Measurements from ENCODE around the gene YPEL3. TPM values are rescaled to one million over a fixed set of nuclear protein-coding genes. Genes with fewer than 3 reads are reported as not detected.

Gene YPEL3
- total RNA-seq, 1 donor from 2014 or later: 6.1 TPM

- no peak for DNase-seq (ENCODE audit: low read depth, low spot score)
Measured at GRCh38 chr16:30069611-30070462, 26.2 kb downstream of the YPEL3 start.

- DNase-seq (ENCODE audit: low read depth, low spot score): no peak
Measured at GRCh38 chr16:30068750-30069610, 27.0 kb downstream of the YPEL3 start.

- DNase-seq (ENCODE audit: low read depth, low spot score): no peak
Measured at GRCh38 chr16:30068333-30068732, 27.7 kb downstream of the YPEL3 start.

- DNase-seq (ENCODE audit: low read depth, low spot score): no peak
Measured at GRCh38 chr16:30067584-30067916, 28.5 kb downstream of the YPEL3 start.

- no peak for DNase-seq (ENCODE audit: low read depth, low spot score)
Measured at GRCh38 chr16:30066761-30067583, 29.0 kb downstream of the YPEL3 start.

- DNase-seq (ENCODE audit: low read depth, low spot score): no peak
Measured at GRCh38 chr16:30065943-30066760, 29.9 kb downstream of the YPEL3 start.

- DNase-seq (ENCODE audit: low read depth, low spot score): peak; percentile 95
Measured at GRCh38 chr16:30065102-30065942, 30.7 kb downstream of the YPEL3 start, which contains the start of gene ALDOA. Gene ALDOA (plus strand): TSS chr16:30065760. CDS start chr16:30066898, 1,138 bp downstream.

GRCh38 chr16:30064729-30065101, 31.3 kb downstream of the YPEL3 start:
- no peak for DNase-seq (ENCODE audit: low read depth, low spot score)

DNA sequence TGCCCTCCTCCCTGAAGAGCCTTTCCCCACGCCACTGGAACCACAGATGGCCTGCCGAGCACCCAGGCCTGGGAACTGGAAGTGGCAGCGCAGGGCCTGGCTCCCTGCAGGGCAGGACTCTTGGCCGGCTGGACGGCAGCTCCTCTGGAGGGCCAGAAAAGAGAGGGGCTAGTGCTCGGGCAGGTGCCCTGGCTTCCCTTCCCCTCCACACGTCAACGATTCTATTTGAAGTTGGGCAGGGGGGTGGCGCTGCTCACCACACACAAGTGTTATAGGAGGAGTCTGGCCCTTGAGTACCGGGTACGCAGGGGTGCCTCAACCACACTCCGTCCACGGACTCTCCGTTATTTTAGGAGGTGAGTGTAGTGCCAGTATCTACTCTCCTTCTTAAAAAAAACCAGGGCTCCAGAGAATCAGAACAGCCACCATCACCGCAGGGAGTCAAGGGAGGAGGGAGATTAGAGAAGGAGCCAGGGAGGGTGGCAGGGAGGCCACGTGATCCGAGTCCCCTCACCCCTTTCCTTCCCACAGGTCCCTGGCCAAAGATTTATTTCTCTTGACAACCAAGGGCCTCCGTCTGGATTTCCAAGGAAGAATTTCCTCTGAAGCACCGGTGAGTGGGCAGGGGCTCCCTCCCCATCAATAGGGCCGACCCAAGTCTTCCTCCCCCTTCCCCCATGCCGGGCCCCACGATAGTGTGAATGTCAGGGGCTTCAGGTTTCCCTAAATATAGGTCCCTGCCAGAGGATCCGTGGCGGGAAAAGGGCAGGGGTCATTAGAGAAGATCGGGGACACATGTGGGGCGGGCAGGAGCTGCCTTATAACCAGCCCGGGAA, 31.9 kb downstream of the YPEL3 start:
- no peak for DNase-seq (ENCODE audit: low read depth, low spot score)

GRCh38 chr16:30063278-30063892, 32.6 kb downstream of the YPEL3 start:
- DNase-seq (ENCODE audit: low read depth, low spot score): no peak

- no peak for DNase-seq (ENCODE audit: low read depth, low spot score)
Measured at GRCh38 chr16:30060836-30061554, 35.0 kb downstream of the YPEL3 start.

DNA sequence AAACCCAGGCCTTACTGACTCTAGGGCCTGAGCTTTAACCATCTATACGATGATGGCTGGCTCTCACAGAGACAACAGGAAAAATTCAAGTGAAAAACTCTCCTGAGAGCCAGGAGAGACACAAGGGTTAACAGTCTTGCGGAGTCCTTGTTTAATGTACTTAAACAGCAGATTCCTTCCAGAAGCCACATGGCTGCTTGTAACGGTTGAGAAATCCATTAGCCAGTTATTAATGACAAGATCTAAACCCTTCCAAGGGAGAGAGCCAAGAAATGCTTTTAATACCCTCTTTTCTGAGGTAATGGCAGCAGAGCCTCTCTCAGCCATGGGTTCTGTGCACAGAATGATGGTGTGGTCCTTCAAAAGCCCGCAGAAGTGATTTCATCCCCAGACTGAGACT, 35.7 kb downstream of the YPEL3 start:
- no peak for DNase-seq (ENCODE audit: low read depth, low spot score)

- no peak for DNase-seq (ENCODE audit: low read depth, low spot score)
Measured at GRCh38 chr16:30054959-30055553, 41.0 kb downstream of the YPEL3 start.

GRCh38 chr16:30054451-30054850, 41.6 kb downstream of the YPEL3 start:
- DNase-seq (ENCODE audit: low read depth, low spot score): no peak

- DNase-seq (ENCODE audit: low read depth, low spot score): peak; percentile 36
Measured at GRCh38 chr16:30053376-30054015, 42.5 kb downstream of the YPEL3 start.

DNA sequence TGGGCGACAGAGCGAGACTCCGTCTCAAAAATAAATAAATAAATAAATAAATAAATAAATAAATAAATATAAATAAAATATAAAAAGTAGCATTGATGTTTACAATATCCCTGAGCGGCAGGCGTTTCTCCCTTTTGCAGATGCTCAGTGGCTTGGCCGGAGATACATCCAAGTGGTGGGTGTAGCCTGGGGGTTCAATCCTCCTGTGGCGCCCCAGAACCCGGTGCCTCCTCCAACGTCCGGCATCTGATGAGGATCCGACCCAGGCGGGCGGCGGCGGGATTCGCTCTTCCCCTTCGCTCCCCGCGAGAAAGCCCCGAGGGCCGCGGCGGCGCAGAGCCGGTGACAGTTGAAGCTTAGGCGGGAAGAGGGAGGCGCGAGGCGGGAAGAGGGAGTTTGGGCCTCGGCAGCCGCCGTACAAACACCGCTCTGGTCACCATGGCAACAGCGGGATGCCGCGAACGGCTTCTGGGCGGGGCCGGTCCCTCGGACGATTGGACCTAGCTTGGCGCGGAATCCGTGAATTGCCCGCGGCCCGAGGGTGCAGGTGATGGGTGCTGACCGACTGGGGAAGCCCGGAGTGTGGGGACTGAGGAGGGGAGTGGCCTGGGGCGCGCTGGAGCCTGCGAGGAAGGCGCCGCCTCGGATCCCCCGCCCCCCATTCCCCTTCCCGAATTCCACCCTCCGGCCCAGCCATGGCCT, 43.2 kb downstream of the YPEL3 start:
- DNase-seq (ENCODE audit: low read depth, low spot score): peak; percentile 69

All from pulmonary artery endothelial cell (primary cell).